Measurements from ENCODE around the gene HSFX1. TPM values are rescaled to one million over a fixed set of nuclear protein-coding genes. Genes with fewer than 3 reads are reported as not detected.
"Not testable (repeated sequence)": the region's sequence is repeated elsewhere in the genome, so short reads cannot be mapped to it uniquely, and the experiment has no call there.

The HSFX1 gene
- total and polyA plus RNA-seq, 4 experiments from 2014 or later, result 2.6 to 2.8 TPM; not detected in 2

DNA sequence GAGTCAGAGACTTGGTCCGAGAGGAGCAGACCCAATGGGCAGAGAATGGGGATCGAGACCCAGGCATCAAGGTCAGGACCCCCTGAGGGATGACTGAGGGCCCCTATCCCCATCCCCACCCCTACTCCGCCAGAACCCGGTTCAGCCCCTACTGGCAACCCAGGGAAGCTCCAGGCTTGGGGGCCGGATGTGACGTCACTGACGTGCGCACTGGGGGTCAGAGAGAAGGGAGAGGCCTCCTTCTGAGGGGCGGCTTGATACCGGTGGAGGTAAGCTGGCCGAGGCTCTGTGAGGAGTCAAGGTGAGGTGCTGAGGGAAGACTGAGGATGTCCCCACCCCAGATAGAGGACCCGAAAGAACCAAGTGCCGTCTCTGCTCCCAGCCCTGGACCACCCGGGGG is 7.9 kb downstream of the HSFX1 start, which contains the start of gene MAGEA9:
TSS of gene MAGEA9 (plus strand) at position 204 of the 400 bp plus-strand sequence. CDS start 4,281 bp downstream, outside the sequence.
- H3K27me3 Mint-ChIP-seq; DNase-seq; H3K9me3 Mint-ChIP-seq; H3K27ac Mint-ChIP-seq; POLR2A ChIA-PET (ENCODE audit: partially characterized antibody); H3K4me1 ChIP-seq (ENCODE audit: insufficient read depth, low read length); intact Hi-C loops (cut with micrococcal nuclease); H3K4me3 Mint-ChIP-seq; H3K4me3 ChIP-seq (ENCODE audit: low read length in 2 of 2); CTCF ChIA-PET (ENCODE audit: partially characterized antibody); H3K27me3 ChIP-seq (ENCODE audit: insufficient read depth, low read length); H3K36me3 Mint-ChIP-seq; H3K36me3 ChIP-seq (ENCODE audit: insufficient read depth, low read length); H3K4me1 Mint-ChIP-seq; H3K9me3 ChIP-seq (ENCODE audit: control insufficient read depth in 1 of 2, low read length in 2 of 2); H3K27ac ChIP-seq (ENCODE audit: low read depth, low read length): not testable (repeated sequence)

DNA sequence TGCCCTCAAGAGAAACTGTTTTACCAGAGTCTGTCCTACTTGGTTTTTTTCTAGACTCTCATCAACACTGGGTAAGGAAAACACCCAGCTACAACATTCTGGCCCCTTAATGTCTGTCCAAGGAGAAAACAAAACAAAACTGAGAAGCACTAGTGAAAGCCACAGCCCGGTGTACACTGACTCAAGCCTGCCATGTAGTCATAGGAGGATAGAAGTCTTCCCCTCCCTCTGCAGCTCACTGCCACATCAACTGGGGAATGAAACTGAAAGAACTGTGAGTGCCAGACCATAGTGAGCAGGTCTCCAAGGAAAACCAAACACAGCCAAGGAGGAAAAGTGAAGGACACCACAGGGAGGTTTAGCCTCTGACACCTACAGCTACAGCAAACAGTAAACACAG is 21.7 kb downstream of the HSFX1 start:
- DNase-seq; H3K9me3 ChIP-seq (ENCODE audit: control insufficient read depth in 1 of 2, low read length in 2 of 2); CTCF ChIA-PET (ENCODE audit: partially characterized antibody); H3K4me3 ChIP-seq (ENCODE audit: low read length in 2 of 2); intact Hi-C loops (cut with micrococcal nuclease); H3K27me3 ChIP-seq (ENCODE audit: insufficient read depth, low read length); H3K9me3 Mint-ChIP-seq; H3K27ac Mint-ChIP-seq; H3K27me3 Mint-ChIP-seq; H3K27ac ChIP-seq (ENCODE audit: low read depth, low read length); POLR2A ChIA-PET (ENCODE audit: partially characterized antibody); H3K36me3 ChIP-seq (ENCODE audit: insufficient read depth, low read length); H3K36me3 Mint-ChIP-seq; H3K4me3 Mint-ChIP-seq: not testable (repeated sequence)
- peaks cover 19 to 27% (median 23%) of the 10 kb centered on the region in 4 donors for H3K4me1 Mint-ChIP-seq
- peaks cover 22% of the 10 kb centered on the region for H3K4me1 ChIP-seq (ENCODE audit: insufficient read depth, low read length)

DNA sequence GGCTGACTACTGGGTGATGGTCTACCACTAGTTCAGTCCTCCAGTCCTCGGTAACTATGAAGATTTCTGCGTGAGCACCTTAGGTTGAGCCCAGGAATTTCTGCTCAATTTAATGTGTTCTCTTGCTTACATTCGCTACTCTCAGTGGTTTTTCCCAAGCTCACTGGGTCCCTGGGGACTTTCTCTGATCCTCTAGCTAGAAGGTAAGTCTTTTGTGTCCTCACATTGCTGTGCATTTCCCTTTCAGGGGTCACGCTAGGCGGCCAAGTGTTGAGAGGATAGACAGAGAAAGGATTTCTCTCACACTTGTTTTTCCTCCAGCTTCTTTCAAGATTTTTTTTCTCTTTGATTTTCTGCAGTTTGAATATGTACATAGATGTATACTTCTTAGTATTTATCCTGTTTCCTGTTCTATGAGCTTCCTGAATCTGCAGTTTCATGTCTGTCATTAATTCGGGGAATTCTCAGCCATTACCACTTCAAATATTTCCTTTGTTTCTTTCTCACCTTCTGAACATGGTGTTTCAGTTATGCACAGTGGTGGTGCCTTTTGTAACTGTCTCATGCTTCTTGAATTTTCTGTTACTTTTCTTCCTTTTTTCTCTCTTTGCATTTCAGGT is 25.3 kb downstream of the HSFX1 start:
- no peak overlapping the region for H3K27ac ChIP-seq (ENCODE audit: low read depth, low read length)
- Mint-ChIP-seq H3K27ac (peak overlapping the region in 6 of 7 donors; percentile 8 to 92 (median 47)), H3K36me3 (no peaks in the 10 kb centered on the region), H3K9me3 (peaks cover 0 to 2% (median 0%) of the 10 kb centered on the region in 8 donors), H3K27me3 (no peaks in the 10 kb centered on the region), H3K4me1 (peaks cover 20 to 31% (median 25%) of the 10 kb centered on the region in 4 donors), H3K4me3 (peak overlapping the region in 7 of 8 donors; percentile 20 to 65 (median 57))
- intact Hi-C loops (cut with micrococcal nuclease), result no loop called here
- no peaks in the 10 kb centered on the region for H3K9me3 ChIP-seq (ENCODE audit: control insufficient read depth in 1 of 2, low read length in 2 of 2)
- H3K4me3 ChIP-seq (ENCODE audit: low read length in 2 of 2), result no peak overlapping the region
- CTCF ChIA-PET (ENCODE audit: partially characterized antibody), result no interaction called here
- no peak for DNase-seq
- H3K36me3 ChIP-seq (ENCODE audit: insufficient read depth, low read length), result no peaks in the 10 kb centered on the region
- POLR2A ChIA-PET (ENCODE audit: partially characterized antibody), result no interaction called here
- H3K4me1 ChIP-seq (ENCODE audit: insufficient read depth, low read length), result peaks cover 22% of the 10 kb centered on the region
- no peaks in the 10 kb centered on the region for H3K27me3 ChIP-seq (ENCODE audit: insufficient read depth, low read length)

DNA sequence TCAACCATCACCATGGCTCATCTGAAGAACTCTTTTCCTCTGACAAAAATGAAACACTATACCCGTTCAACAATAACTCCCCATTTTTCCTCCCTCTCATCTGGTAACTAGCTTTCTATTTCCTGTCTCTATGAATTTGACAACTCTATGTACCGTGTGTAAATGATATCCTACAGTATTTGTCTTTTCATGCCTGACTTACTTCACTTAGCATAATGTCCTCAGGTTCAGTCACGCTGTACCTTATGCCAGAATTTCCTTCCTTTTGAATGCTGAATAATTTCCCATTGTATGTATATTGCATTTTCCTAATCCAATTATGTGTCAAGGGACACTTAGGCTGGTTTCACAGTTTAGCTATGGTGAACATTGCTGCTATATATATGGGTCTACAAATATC is 26.1 kb downstream of the HSFX1 start:
- peak overlapping the region in 3 of 7 donors; percentile 38 to 54 (median 52) for H3K27ac Mint-ChIP-seq
- H3K4me3 ChIP-seq (ENCODE audit: low read length in 2 of 2), result no peak overlapping the region
- H3K4me1 ChIP-seq (ENCODE audit: insufficient read depth, low read length), result peaks cover 22% of the 10 kb centered on the region
- H3K36me3 ChIP-seq (ENCODE audit: insufficient read depth, low read length), result no peaks in the 10 kb centered on the region
- ChIA-PET POLR2A (ENCODE audit: partially characterized antibody) (no interaction called here), CTCF (ENCODE audit: partially characterized antibody) (no interaction called here)
- intact Hi-C loops (cut with micrococcal nuclease), result no loop called here
- H3K9me3 ChIP-seq (ENCODE audit: control insufficient read depth in 1 of 2, low read length in 2 of 2), result no peaks in the 10 kb centered on the region
- no peaks in the 10 kb centered on the region for H3K27me3 ChIP-seq (ENCODE audit: insufficient read depth, low read length)
- H3K27ac ChIP-seq (ENCODE audit: low read depth, low read length), result no peak overlapping the region
- H3K9me3 Mint-ChIP-seq, result peaks cover 0 to 2% (median 0%) of the 10 kb centered on the region in 8 donors
- peaks cover 20 to 31% (median 25%) of the 10 kb centered on the region in 4 donors for H3K4me1 Mint-ChIP-seq
- no peaks in the 10 kb centered on the region for H3K27me3 Mint-ChIP-seq
- H3K4me3 Mint-ChIP-seq, result peak overlapping the region in 6 of 8 donors; percentile 3 to 65 (median 30)
- H3K36me3 Mint-ChIP-seq, result no peaks in the 10 kb centered on the region
- no peak for DNase-seq

DNA sequence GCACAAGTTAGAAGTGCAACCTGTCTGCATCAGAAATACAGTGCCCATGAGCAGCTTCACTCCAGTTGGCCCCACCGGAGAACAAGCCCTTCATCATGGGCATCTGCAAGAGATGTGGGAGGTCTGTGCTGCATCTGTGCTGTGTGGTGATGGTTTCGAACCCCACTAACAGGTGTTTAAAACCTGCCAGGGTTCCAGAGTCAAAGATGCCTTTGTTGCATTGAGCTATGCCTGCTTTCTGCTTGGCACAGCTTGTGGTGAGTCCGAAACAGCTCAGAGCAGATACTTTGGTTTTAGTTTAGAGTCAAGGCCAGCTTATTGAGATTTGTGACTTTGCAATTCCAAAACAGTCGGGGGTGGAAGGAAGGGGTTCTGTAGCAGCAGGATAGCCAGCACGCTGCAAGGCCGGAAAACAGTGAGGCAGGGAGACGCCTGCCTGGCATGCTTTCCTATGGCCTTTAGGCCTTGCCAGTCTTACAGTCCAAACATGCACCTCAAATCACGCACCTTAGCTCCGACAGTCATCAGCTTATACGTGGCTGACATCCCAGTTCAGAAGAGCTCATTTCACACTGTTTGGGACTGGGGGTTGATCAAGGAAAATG is 29.7 kb downstream of the HSFX1 start:
- POLR2A ChIA-PET (ENCODE audit: partially characterized antibody), result no interaction called here
- H3K27me3 Mint-ChIP-seq, result no peaks in the 10 kb centered on the region

DNA sequence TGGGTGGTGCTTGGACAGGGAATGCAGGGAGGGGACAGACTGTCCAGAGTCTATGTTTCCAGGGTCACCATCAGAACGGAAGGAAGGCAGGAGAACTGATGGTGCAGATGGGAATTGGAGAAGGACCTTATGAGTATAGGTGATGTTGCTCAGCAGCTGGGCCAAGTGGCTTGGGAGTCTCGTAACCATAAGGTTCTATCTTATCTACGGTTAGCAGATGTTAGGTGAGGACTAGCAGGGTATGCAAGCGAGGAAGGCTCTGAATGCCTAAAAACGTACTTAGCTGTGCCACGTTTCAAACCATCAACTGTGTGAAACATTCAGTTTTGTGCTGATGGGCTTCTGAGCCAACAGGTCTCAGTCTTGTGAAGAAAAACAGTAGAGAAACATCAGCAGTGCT is 30.2 kb downstream of the HSFX1 start:
- no peak for DNase-seq
- POLR2A ChIA-PET (ENCODE audit: partially characterized antibody), result no interaction called here
- intact Hi-C loops (cut with micrococcal nuclease), result no loop called here

More for the DNA sequence above, 29.7 kb downstream of the HSFX1 start:
- intact Hi-C loops (cut with micrococcal nuclease), result no loop called here
- Histone ChIP-seq H3K9me3 (ENCODE audit: control insufficient read depth in 1 of 2, low read length in 2 of 2) (no peaks in the 10 kb centered on the region), H3K27me3 (ENCODE audit: insufficient read depth, low read length) (no peaks in the 10 kb centered on the region), H3K36me3 (ENCODE audit: insufficient read depth, low read length) (no peaks in the 10 kb centered on the region), H3K27ac (ENCODE audit: low read depth, low read length) (no peak overlapping the region), H3K4me1 (ENCODE audit: insufficient read depth, low read length) (peaks cover 16% of the 10 kb centered on the region), H3K4me3 (ENCODE audit: low read length in 2 of 2) (no peak overlapping the region)
- CTCF ChIA-PET (ENCODE audit: partially characterized antibody), result no interaction called here
- Mint-ChIP-seq H3K4me1 (peaks cover 12 to 21% (median 16%) of the 10 kb centered on the region in 4 donors), H3K36me3 (no peaks in the 10 kb centered on the region), H3K27ac (no peak overlapping the region), H3K9me3 (no peaks in the 10 kb centered on the region), H3K4me3 (no peak overlapping the region)
- DNase-seq, result no peak

DNA sequence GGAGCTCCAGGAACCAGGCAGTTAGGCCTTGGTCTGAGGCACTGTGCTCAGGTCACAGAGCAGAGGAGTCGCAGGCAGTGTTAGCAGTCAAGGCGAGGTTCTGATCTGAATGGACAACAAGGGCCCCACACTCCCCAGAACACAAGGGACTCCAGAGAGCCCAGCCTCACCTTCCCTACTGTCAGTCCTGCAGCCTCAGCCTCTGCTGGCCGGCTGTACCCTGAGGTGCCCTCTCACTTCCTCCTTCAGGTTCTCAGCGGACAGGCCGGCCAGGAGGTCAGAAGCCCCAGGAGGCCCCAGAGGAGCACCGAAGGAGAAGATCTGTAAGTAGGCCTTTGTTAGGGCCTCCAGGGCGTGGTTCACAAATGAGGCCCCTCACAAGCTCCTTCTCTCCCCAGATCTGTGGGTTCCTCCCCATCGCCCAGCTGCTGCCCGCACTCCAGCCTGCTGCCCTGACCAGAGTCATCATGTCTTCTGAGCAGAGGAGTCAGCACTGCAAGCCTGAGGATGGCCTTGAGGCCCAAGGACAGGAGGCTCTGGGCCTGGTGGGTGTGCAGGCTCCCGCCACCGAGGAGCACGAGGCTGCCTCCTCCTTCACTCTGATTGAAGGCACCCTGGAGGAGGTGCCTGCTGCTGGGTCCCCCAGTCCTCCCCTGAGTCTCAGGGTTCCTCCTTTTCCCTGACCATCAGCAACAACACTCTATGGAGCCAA is 34.0 kb downstream of the HSFX1 start:
- intact Hi-C loops (cut with micrococcal nuclease), result no loop called here
- Histone ChIP-seq H3K36me3 (ENCODE audit: insufficient read depth, low read length) (no peaks in the 10 kb centered on the region), H3K4me1 (ENCODE audit: insufficient read depth, low read length) (no peaks in the 10 kb centered on the region), H3K27ac (ENCODE audit: low read depth, low read length) (no peak overlapping the region), H3K27me3 (ENCODE audit: insufficient read depth, low read length) (no peaks in the 10 kb centered on the region), H3K4me3 (ENCODE audit: low read length in 2 of 2) (no peak overlapping the region), H3K9me3 (ENCODE audit: control insufficient read depth in 1 of 2, low read length in 2 of 2) (no peaks in the 10 kb centered on the region)
- DNase-seq, result no peak
- POLR2A ChIA-PET (ENCODE audit: partially characterized antibody), result no interaction called here
- no peak overlapping the region for H3K4me3 Mint-ChIP-seq
- no peaks in the 10 kb centered on the region for H3K27me3 Mint-ChIP-seq
- CTCF ChIA-PET (ENCODE audit: partially characterized antibody), result no interaction called here
- no peaks in the 10 kb centered on the region for H3K36me3 Mint-ChIP-seq
- H3K9me3 Mint-ChIP-seq, result no peaks in the 10 kb centered on the region
- H3K27ac Mint-ChIP-seq, result no peak overlapping the region
- H3K4me1 Mint-ChIP-seq, result no peaks in the 10 kb centered on the region

More for the DNA sequence above, 30.2 kb downstream of the HSFX1 start:
- CTCF ChIA-PET (ENCODE audit: partially characterized antibody), result no interaction called here
- Histone ChIP-seq H3K36me3 (ENCODE audit: insufficient read depth, low read length) (no peaks in the 10 kb centered on the region), H3K4me3 (ENCODE audit: low read length in 2 of 2) (no peak overlapping the region), H3K9me3 (ENCODE audit: control insufficient read depth in 1 of 2, low read length in 2 of 2) (no peaks in the 10 kb centered on the region), H3K4me1 (ENCODE audit: insufficient read depth, low read length) (peaks cover 14% of the 10 kb centered on the region), H3K27ac (ENCODE audit: low read depth, low read length) (no peak overlapping the region), H3K27me3 (ENCODE audit: insufficient read depth, low read length) (no peaks in the 10 kb centered on the region)
- H3K4me3 Mint-ChIP-seq, result no peak overlapping the region
- no peaks in the 10 kb centered on the region for H3K36me3 Mint-ChIP-seq
- no peaks in the 10 kb centered on the region for H3K9me3 Mint-ChIP-seq
- H3K4me1 Mint-ChIP-seq, result peaks cover 11 to 18% (median 14%) of the 10 kb centered on the region in 4 donors
- no peak overlapping the region for H3K27ac Mint-ChIP-seq
- no peaks in the 10 kb centered on the region for H3K27me3 Mint-ChIP-seq

Measured in CD4-positive, alpha-beta memory T cell (primary cell).